Transverse colon (tissue), 3 donors: Measurements from ENCODE around the gene ITGA3.

Experiments
- POLR2A ChIP-seq: fragments of 450-650 bp; IDR thresholded peaks from one replicate; pipeline ENCODE4 v1.6.1; 2016; ENCODE audit warnings: antibody characterized with exemption, mild to moderate bottlenecking, moderate library complexity
- TF ChIP-seq, protein P1 (sequence below), 5 experiments: fragments of 200-600 bp in 3 of 5; fragments of 450-650 bp in 2 of 5; sonication (generic) in 3 of 5; IDR thresholded peaks; 1 replicate in 2 of 5; 2 replicates in 3 of 5; pipeline ENCODE4 v1.5.1; 2016 to 2017; ENCODE audit warnings: antibody characterized with exemption in 5 of 5, inconsistent platforms in 3 of 5, mild to moderate bottlenecking in 2 of 5, moderate library complexity in 1 of 5

DNA sequence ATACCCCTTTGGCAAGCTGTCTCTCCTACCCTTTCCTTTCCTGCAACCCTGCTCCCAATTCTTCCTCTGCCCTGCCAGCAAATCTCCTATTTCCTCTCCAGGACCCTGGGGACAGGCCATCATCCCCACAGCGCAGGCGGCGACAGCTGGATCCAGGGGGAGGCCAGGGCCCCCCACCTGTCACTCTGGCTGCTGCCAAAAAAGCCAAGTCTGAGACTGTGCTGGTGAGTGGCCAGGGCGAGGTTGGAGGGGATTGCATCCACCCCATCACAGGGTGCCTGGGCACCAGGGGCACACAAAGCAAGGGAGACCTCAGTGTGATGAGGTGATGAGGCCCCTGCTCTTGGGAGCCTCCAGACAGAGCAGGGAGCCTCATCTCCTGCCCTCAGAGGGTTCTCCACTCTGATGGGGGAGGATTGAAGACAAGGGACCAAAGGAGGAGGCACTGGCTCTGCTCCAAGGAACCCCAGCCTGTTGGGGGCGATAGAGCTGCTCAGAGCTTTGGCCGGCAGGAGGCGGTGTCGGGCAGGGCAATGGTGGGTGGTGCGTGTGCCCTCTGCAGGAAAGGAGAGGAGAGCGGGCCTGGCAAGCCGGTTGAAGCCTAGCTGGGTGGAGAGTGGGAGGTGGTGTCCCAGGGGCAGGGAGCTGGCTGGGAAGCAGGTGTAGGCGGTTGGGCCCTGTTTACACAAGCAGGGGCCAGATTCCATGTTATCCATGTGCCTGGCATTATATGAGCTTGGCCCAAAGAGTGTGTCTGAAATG is 23.6 kb downstream of the ITGA3 start:
- TF ChIP-seq, protein P1, sequence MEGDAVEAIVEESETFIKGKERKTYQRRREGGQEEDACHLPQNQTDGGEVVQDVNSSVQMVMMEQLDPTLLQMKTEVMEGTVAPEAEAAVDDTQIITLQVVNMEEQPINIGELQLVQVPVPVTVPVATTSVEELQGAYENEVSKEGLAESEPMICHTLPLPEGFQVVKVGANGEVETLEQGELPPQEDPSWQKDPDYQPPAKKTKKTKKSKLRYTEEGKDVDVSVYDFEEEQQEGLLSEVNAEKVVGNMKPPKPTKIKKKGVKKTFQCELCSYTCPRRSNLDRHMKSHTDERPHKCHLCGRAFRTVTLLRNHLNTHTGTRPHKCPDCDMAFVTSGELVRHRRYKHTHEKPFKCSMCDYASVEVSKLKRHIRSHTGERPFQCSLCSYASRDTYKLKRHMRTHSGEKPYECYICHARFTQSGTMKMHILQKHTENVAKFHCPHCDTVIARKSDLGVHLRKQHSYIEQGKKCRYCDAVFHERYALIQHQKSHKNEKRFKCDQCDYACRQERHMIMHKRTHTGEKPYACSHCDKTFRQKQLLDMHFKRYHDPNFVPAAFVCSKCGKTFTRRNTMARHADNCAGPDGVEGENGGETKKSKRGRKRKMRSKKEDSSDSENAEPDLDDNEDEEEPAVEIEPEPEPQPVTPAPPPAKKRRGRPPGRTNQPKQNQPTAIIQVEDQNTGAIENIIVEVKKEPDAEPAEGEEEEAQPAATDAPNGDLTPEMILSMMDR (IDR thresholded peaks at IDR 0.05) = peak; percentile 56 to 99 (median 77)
- no peak for TF ChIP-seq POLR2A
